Thoracic aorta (tissue), 2 donors: ENCODE measurements around the gene TMEM81. TPM values are rescaled to one million over a fixed set of nuclear protein-coding genes. Genes with fewer than 3 reads are reported as not detected.

Experiments used
- ATAC-seq: fragments of 150-250 bp; one replicate; pipeline ENCODE4 v1.8.0; 2017; ENCODE audit warnings: low read depth; ENCODE audit not compliant: insufficient number of reproducible peaks, low FRiP score
- DNase-seq: peaks from one replicate; pipeline ENCODE4 v3.0.0-alpha.2; 2020; ENCODE audit warnings: low spot score
- H3K27ac ChIP-seq, 2 donors: fragments of 200-600 bp; sonication (generic); 1 replicate in 1 of 2; 2 replicates in 1 of 2; pipeline ENCODE4 v1.5.1; 2016; ENCODE audit warnings: mild to moderate bottlenecking in 2 of 2, moderate library complexity in 2 of 2
- H3K27me3 ChIP-seq: fragments of 200-600 bp; sonication (generic); replicated peaks from 2 replicates; pipeline ENCODE4 v1.6.0; 2016; ENCODE audit warnings: mild to moderate bottlenecking; ENCODE audit not compliant: insufficient read depth
- H3K36me3 ChIP-seq: fragments of 200-600 bp; sonication (generic); one replicate; pipeline ENCODE4 v1.5.1; 2016
- H3K4me1 ChIP-seq, 2 donors: fragments of 200-600 bp; sonication (generic); 1 replicate in 1 of 2; 2 replicates in 1 of 2; pipeline versions ENCODE4 v1.5.1 to v1.6.0; 2016; ENCODE audit warnings: low read depth in 2 of 2, mild to moderate bottlenecking in 1 of 2; ENCODE audit not compliant: control insufficient read depth in 1 of 2
- H3K4me3 ChIP-seq: fragments of 200-600 bp; sonication (generic); 2 replicates; pipeline ENCODE4 v1.5.1; 2016; ENCODE audit warnings: mild to moderate bottlenecking
- H3K9me3 ChIP-seq: fragments of 200-600 bp; sonication (generic); 2 replicates; pipeline ENCODE4 v1.5.1; 2016
- CTCF ChIP-seq: fragments of 200-600 bp; sonication (generic); IDR thresholded peaks from one replicate; pipeline ENCODE4 v1.5.1; 2019; ENCODE audit warnings: antibody characterized with exemption
- total RNA-seq, 2 donors: library from RNA; depleted of rRNA; stranded (reverse); fragments of >200 nt; gene quantifications; one replicate each; pipeline versions ENCODE4 v1.1.0 to v1.2.3, GENCODE V29; 2016

Gene TMEM81
- total RNA-seq, 2 donors from 2014 or later, result 0.41 to 0.85 TPM

- H3K4me3 ChIP-seq, result no peak overlapping the region
- no peaks in the 10 kb centered on the region for H3K36me3 ChIP-seq
- no peak overlapping the region for H3K27ac ChIP-seq
- no peaks in the 10 kb centered on the region for H3K9me3 ChIP-seq
- no peak for TF ChIP-seq CTCF
- no peaks in the 10 kb centered on the region for H3K27me3 ChIP-seq
- DNase-seq (no peak), ATAC-seq (no peak)
- no peaks in the 10 kb centered on the region for H3K4me1 ChIP-seq
Measured at GRCh38 chr1:205071028-205071409, 13.2 kb downstream of the TMEM81 start.

DNA sequence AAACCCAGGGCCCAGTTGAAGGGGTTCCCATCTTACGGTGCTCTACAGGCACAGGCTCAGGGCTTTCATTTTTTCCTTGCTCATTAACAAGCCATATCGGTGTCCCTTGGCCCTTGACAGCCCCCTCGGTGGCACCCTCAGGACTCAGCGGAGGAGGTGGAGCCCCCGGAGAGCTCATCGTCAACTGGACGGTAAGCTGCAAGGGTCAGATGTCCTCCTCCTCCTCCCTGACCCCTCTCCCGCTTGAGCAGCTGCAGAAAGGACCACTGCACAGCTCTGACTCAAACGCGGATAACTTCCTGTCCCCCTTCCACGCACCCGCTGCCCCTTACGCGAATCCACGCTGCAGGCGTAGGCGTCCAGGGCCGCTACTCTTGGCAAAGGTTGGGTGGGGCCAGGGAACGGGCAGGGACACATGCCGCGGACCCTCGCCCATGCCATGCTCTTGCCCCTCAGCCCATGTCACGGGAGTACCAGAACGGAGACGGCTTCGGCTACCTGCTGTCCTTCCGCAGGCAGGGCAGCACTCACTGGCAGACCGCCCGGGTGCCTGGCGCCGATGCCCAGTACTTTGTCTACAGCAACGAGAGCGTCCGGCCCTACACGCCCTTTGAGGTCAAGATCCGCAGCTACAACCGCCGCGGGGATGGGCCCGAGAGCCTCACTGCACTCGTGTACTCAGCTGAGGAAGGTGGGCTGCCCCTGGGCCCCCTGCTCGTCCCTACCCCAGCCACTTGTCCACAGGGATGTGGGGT lies 14.7 kb downstream of the TMEM81 start:
- TF ChIP-seq CTCF, result no peak
- Histone ChIP-seq H3K4me1 (no peaks in the 10 kb centered on the region), H3K4me3 (no peak overlapping the region), H3K27me3 (no peaks in the 10 kb centered on the region), H3K9me3 (no peaks in the 10 kb centered on the region), H3K36me3 (no peaks in the 10 kb centered on the region), H3K27ac (no peak overlapping the region)
- DNase-seq, result no peak
- no peak for ATAC-seq

DNA sequence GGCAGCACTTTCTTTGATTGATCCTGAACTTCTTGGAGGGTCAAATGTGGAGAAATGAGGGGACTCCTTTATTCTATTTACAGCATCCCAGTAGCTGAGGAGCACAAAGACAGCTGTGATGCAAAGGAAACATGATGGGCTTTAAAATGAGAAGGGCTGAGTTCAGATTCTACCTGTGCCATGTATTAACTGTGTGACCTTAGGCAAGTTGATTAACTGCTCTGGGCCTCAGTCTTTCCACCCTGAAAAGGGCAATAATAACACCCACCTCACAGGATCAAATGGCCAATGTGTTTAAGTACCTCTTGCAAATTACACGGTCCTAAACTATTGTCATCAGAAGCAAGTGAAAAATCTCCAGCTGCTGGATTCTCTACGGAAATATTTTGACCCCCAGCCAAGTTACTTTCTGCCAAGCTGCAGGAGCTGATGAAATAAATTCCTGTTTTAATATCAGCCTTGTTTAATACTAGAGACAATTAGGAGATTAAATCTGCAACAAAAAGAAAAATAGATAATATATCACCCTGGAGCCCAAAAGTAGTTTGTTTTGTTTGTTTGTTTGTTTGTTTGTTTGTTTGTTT lies 15.7 kb downstream of the TMEM81 start:
- H3K27ac ChIP-seq, result no peak overlapping the region
- no peaks in the 10 kb centered on the region for H3K9me3 ChIP-seq
- no peaks in the 10 kb centered on the region for H3K36me3 ChIP-seq
- no peaks in the 10 kb centered on the region for H3K4me1 ChIP-seq
- no peak for ATAC-seq
- no peak for TF ChIP-seq CTCF
- H3K4me3 ChIP-seq, result no peak overlapping the region
- no peak for DNase-seq
- H3K27me3 ChIP-seq, result no peaks in the 10 kb centered on the region

- Histone ChIP-seq H3K9me3 (no peaks in the 10 kb centered on the region), H3K36me3 (no peaks in the 10 kb centered on the region), H3K27ac (no peak overlapping the region), H3K4me1 (no peaks in the 10 kb centered on the region), H3K27me3 (no peaks in the 10 kb centered on the region), H3K4me3 (no peak overlapping the region)
- ATAC-seq (no peak), DNase-seq (no peak)
- no peak for TF ChIP-seq CTCF
Measured at GRCh38 chr1:205068001-205068400, 16.3 kb downstream of the TMEM81 start.

- DNase-seq (no peak), ATAC-seq (no peak)
- no peak for TF ChIP-seq CTCF
- H3K36me3 ChIP-seq, result no peaks in the 10 kb centered on the region
- no peaks in the 10 kb centered on the region for H3K9me3 ChIP-seq
- H3K4me3 ChIP-seq, result no peak overlapping the region
- no peaks in the 10 kb centered on the region for H3K27me3 ChIP-seq
- no peaks in the 10 kb centered on the region for H3K4me1 ChIP-seq
- no peak overlapping the region for H3K27ac ChIP-seq
Measured at GRCh38 chr1:205067031-205067430, 17.2 kb downstream of the TMEM81 start.
